ENCODE measurements around the gene SPOP. TPM values are rescaled to one million over a fixed set of nuclear protein-coding genes. Genes with fewer than 3 reads are reported as not detected.
A peak's percentile ranks its signal among the peaks of the same experiment; 100 is the strongest.

Gene SPOP
- total RNA-seq, 2 donors from 2014 or later: 66.9 to 70.3 TPM

GRCh38 chr17:49613182-49613800, 64.6 kb downstream of the SPOP start:
- Mint-ChIP-seq H3K9me3 (no peaks in the 10 kb centered on the region), H3K27ac (no peak overlapping the region), H3K36me3 (peaks cover 0 to 8% of the 10 kb centered on the region in 2 donors)
- no peak for DNase-seq (ENCODE audit: low spot score in 2 of 2)
- no peak for ATAC-seq

DNA sequence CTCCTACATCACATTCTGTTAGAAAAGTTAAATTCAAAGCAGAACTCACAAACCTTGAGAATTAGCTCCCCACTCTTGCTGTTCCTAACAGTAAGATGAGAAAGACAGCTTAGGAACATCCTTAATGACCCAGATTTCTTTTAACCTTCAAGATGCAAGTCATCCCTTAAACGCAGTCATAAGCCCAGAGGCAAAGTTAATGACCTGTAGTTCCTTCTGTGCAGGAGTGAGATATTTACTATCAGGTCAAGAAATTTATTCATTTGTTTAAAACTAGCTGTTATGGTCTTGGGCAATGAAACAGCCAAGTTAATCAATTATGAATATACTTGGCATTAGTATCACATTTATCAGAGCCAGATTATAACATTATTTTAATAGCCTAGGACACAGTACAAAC, 65.2 kb downstream of the SPOP start:
- ATAC-seq (no peak), DNase-seq (ENCODE audit: low spot score in 2 of 2) (no peak)
- H3K9me3 Mint-ChIP-seq: no peaks in the 10 kb centered on the region
- H3K27ac Mint-ChIP-seq: no peak overlapping the region
- peaks cover 0 to 6% of the 10 kb centered on the region in 2 donors for H3K36me3 Mint-ChIP-seq

GRCh38 chr17:49610883-49611584, 66.9 kb downstream of the SPOP start:
- Mint-ChIP-seq H3K36me3 (peaks cover 0 to 6% of the 10 kb centered on the region in 2 donors), H3K27ac (peak overlapping the region in 1 of 2 donors; percentile 0), H3K9me3 (no peaks in the 10 kb centered on the region)
- ATAC-seq (no peak), DNase-seq (ENCODE audit: low spot score in 2 of 2) (no peak)

DNA sequence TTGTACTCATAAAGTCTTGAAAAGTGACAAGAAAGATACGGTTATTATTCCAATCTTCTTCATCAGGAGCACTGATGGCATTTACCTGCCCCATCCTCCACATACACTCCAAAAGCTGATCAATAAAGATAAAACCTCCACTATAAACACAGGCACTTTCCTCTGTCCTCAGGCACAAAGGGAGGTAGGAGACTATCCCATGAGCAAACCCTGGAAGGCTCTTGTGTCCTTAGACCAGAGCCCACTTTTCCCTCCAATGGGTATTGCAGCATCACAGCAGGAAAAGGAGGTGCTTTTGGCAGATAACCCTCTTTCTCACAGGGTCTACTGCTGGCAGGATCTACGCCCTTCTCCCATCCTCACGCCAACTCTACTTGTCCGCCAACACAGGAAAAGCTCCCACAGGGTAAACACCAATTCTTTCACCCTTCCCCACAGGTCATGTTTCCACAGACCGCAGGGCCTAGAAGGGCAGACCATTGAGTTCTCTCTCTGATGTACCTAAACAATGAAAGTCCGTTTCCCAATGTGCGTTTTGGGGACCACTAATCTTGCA, 73.5 kb downstream of the SPOP start:
- Mint-ChIP-seq H3K9me3 (no peaks in the 10 kb centered on the region), H3K27ac (no peak overlapping the region), H3K36me3 (peaks cover 0 to 9% of the 10 kb centered on the region in 2 donors)
- DNase-seq (ENCODE audit: low spot score in 2 of 2) (no peak), ATAC-seq (no peak)

GRCh38 chr17:49603720-49604119, 74.2 kb downstream of the SPOP start:
- Mint-ChIP-seq H3K9me3 (no peaks in the 10 kb centered on the region), H3K27ac (no peak overlapping the region), H3K36me3 (peaks cover 0 to 9% of the 10 kb centered on the region in 2 donors)
- no peak for ATAC-seq
- DNase-seq (ENCODE audit: low spot score in 2 of 2): no peak

- Mint-ChIP-seq H3K27ac (no peak overlapping the region), H3K9me3 (no peaks in the 10 kb centered on the region), H3K36me3 (peaks cover under 1 to 9% of the 10 kb centered on the region in 2 donors)
- ATAC-seq (no peak), DNase-seq (ENCODE audit: low spot score in 2 of 2) (no peak)
Measured at GRCh38 chr17:49603238-49603637, 74.7 kb downstream of the SPOP start.

GRCh38 chr17:49602783-49603182, 75.1 kb downstream of the SPOP start:
- Mint-ChIP-seq H3K27ac (peak overlapping the region; percentile 44 to 46), H3K9me3 (no peaks in the 10 kb centered on the region), H3K36me3 (peaks cover 4 to 9% of the 10 kb centered on the region in 2 donors)
- DNase-seq (ENCODE audit: low spot score in 2 of 2) (no peak), ATAC-seq (no peak)

DNA sequence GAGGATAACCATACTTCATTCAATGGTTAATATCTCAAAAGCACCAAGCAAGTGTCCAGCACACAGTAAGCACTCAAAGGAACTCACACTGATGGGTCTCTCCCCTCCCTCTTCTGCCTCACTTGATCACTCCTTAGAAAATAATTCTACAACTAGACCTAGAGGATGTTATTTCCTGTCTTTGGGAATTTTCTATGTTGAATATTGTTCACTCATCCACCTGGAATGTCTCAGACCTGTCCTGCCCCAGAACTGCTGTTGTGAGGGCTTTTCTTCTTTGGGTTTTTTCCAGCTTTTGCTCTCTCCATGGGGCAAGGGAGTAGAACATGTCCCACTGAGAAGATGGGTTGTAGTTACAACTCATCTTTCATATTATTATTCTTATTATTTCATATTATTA, 76.9 kb downstream of the SPOP start:
- no peaks in the 10 kb centered on the region for H3K9me3 Mint-ChIP-seq
- H3K27ac Mint-ChIP-seq: no peak overlapping the region
- DNase-seq (ENCODE audit: low spot score in 2 of 2) (no peak), ATAC-seq (no peak)
- peaks cover 4 to 9% of the 10 kb centered on the region in 2 donors for H3K36me3 Mint-ChIP-seq

DNA sequence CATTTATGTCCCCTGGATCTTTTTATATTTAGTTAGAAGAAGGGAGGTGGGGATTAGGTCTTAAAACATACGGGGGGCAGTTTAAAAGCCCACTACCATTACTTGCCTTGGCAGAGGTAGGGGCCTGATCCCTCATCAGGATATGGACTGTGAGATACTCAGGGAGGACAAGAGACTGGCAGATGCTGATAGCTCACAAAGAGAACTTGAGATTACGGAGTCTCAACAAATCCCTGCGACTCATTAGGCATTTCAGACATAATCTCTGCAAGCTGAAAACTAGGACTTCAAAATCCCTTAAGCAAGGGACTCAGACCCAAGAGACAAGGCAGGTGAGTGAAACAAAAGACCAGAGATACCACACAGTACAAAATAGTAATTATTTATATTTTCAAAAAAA, 79.0 kb downstream of the SPOP start:
- no peak for DNase-seq (ENCODE audit: low spot score in 2 of 2)
- H3K9me3 Mint-ChIP-seq: no peaks in the 10 kb centered on the region
- no peak overlapping the region for H3K27ac Mint-ChIP-seq
- peaks cover 4 to 9% of the 10 kb centered on the region in 2 donors for H3K36me3 Mint-ChIP-seq
- no peak for ATAC-seq

DNA sequence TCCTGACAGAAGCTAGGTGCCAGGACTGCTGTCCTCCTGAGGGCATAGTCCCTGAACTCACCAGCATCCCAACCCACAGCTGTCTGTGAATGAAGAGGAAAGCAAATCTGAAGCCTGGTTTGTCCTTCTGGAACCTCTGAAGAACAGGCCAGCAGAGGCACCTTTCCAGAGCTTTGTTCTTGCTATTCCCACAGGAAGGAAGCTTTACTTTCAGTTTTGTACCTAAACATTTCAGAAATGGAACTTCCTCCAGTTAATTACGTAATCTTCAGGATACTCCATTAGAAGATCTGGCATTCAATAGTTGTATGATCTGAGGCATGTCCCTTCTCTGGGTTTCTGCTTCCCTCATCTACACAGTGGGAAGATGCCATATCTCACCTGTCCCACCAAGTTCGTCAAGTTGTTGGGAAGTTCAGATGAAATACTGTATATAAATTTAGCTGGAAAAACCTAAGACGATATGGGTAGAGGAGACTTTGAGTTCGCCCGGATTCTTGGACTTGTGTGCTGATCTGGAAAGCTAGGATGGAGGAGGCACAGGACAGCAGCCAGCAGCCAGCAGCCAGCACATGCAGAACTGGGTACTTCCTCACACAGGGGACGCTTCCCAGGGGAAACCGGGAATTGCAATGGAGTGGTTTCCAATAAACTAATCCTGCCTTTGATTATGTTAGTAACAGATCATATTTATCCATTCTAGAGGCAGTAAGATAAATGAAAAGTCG, 79.8 kb downstream of the SPOP start:
- no peak for DNase-seq (ENCODE audit: low spot score in 2 of 2)
- H3K9me3 Mint-ChIP-seq: no peaks in the 10 kb centered on the region
- no peak for ATAC-seq
- peak overlapping the region; percentile 7 to 15 for H3K27ac Mint-ChIP-seq
- peaks cover 4 to 7% of the 10 kb centered on the region in 2 donors for H3K36me3 Mint-ChIP-seq

DNA sequence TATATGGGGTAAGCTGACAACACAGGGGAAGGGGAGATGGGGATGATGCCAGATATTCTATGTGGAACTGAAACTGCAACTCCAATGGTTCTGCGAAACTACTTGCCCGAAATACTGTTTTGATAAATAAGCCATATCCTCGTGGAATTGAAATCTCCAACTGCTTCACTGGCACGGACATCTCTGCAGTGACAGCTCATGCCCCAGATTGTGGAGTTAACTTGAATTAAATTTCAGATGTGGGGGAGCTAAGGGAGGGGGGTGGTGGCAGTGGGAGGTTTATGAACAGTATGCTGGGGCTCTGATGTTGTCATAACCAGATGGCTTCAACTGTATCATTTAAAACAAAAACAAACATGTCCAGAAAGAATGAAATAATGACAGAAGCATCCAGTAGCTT, 80.5 kb downstream of the SPOP start:
- DNase-seq (ENCODE audit: low spot score in 2 of 2): no peak
- H3K9me3 Mint-ChIP-seq: no peaks in the 10 kb centered on the region
- H3K36me3 Mint-ChIP-seq: peaks cover under 1 to 4% of the 10 kb centered on the region in 2 donors
- no peak for ATAC-seq
- H3K27ac Mint-ChIP-seq: peak overlapping the region in 1 of 2 donors; percentile 7

DNA sequence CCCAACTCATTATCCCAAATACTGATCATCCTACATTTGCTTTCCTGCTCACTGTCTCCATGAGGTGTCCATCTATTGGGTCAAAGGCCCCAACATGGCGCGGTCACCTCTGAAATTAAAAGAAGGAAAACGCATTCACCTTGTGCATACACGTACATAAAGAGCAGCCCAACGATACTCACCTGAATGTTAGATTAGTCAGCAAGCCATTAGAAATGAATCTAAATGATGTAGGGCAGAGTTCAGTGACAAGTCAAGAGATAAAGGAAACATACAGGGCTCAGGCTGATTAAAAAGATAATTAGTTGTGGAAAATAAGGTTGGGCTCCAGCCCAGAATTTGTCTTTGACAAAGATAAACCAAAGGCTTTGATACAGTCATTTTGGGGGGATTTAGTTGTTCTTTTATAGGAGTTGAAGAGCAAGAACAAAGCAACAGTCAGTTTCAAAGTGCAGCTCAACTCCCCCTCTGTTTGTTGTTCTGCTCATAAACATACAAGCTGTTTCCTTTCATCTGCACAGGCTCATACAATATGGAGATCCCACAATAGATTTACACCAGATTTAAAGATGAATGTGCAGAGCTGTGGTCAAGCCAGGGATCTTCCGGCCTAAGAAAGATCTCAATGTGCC, 81.2 kb downstream of the SPOP start:
- no peak for ATAC-seq
- Mint-ChIP-seq H3K9me3 (no peaks in the 10 kb centered on the region), H3K36me3 (peaks cover 0 to 4% of the 10 kb centered on the region in 2 donors), H3K27ac (no peak overlapping the region)
- no peak for DNase-seq (ENCODE audit: low spot score in 2 of 2)

GRCh38 chr17:49595980-49596379, 81.9 kb downstream of the SPOP start:
- Mint-ChIP-seq H3K9me3 (no peaks in the 10 kb centered on the region), H3K27ac (no peak overlapping the region), H3K36me3 (peaks cover 0 to 4% of the 10 kb centered on the region in 2 donors)
- no peak for DNase-seq (ENCODE audit: low spot score in 2 of 2)
- ATAC-seq: no peak

GRCh38 chr17:49595328-49595727, 82.6 kb downstream of the SPOP start:
- DNase-seq (ENCODE audit: low spot score in 2 of 2) (no peak), ATAC-seq (no peak)
- H3K36me3 Mint-ChIP-seq: peaks cover 0 to 4% of the 10 kb centered on the region in 2 donors
- H3K9me3 Mint-ChIP-seq: no peaks in the 10 kb centered on the region
- H3K27ac Mint-ChIP-seq: no peak overlapping the region

GRCh38 chr17:49592263-49592662, 85.6 kb downstream of the SPOP start:
- no peak for ATAC-seq

GRCh38 chr17:49590874-49591273, 87.0 kb downstream of the SPOP start:
- Mint-ChIP-seq H3K36me3 (no peaks in the 10 kb centered on the region), H3K27ac (no peak overlapping the region), H3K9me3 (no peaks in the 10 kb centered on the region)
- DNase-seq (ENCODE audit: low spot score in 2 of 2) (no peak), ATAC-seq (no peak)

More at GRCh38 chr17:49592263-49592662, 85.6 kb downstream of the SPOP start:
- Mint-ChIP-seq H3K27ac (peak overlapping the region in 1 of 2 donors; percentile 10), H3K36me3 (no peaks in the 10 kb centered on the region), H3K9me3 (no peaks in the 10 kb centered on the region)
- DNase-seq (ENCODE audit: low spot score in 2 of 2): no peak

DNA sequence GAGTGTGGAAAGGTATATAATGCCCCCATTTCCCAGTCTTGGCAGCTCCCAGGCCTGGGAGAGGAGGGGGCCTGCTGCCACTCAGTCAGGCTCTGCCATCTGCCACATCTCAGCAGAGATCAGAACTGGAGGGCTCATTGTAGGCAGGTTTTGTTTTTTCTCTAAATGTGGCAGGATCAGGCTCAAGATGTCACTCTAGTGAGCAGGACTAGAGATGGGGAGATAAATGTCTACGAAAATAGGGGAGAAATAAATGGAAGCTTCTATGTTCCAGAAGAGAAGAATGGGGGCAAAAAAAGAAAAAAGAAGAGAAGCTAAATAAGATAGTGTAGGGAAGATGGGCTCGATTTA, 88.3 kb downstream of the SPOP start:
- H3K36me3 Mint-ChIP-seq: no peaks in the 10 kb centered on the region
- DNase-seq (ENCODE audit: low spot score in 2 of 2): no peak
- no peaks in the 10 kb centered on the region for H3K9me3 Mint-ChIP-seq
- ATAC-seq: no peak
- peak overlapping the region in 1 of 2 donors; percentile 37 for H3K27ac Mint-ChIP-seq
